Suprapubic skin (tissue), 4 donors: Measurements from ENCODE around the gene RRM1. TPM values are rescaled to one million over a fixed set of nuclear protein-coding genes. Genes with fewer than 3 reads are reported as not detected.
A peak's percentile ranks its signal among the peaks of the same experiment; 100 is the strongest.

ENCODE experiments used
- DNase-seq, 2 donors: peaks; one replicate each; pipeline ENCODE4 v3.0.0-alpha.2; 2019; ENCODE audit warnings: low spot score in 2 of 2
- H3K27ac ChIP-seq: fragments of 200-600 bp; sonication (generic); one replicate; pipeline ENCODE4 v1.5.1; 2019
- H3K27me3 ChIP-seq: fragments of 200-600 bp; sonication (generic); one replicate; pipeline ENCODE4 v1.5.1; 2019
- H3K36me3 ChIP-seq: fragments of 200-600 bp; sonication (generic); one replicate; pipeline ENCODE4 v1.5.1; 2019
- H3K4me1 ChIP-seq: fragments of 200-600 bp; sonication (generic); one replicate; pipeline ENCODE4 v1.5.1; 2019
- H3K4me3 ChIP-seq: fragments of 200-600 bp; sonication (generic); one replicate; pipeline ENCODE4 v1.5.1; 2019; ENCODE audit warnings: mild to moderate bottlenecking
- H3K9me3 ChIP-seq: fragments of 200-600 bp; sonication (generic); one replicate; pipeline ENCODE4 v1.5.1; 2019
- CTCF ChIP-seq, 2 donors: fragments of 200-600 bp in 1 of 2; fragments of 450-650 bp in 1 of 2; sonication (generic) in 1 of 2; IDR thresholded peaks; one replicate each; pipeline ENCODE4 v1.5.1; 2016 to 2019; ENCODE audit warnings: antibody characterized with exemption in 2 of 2, mild to moderate bottlenecking in 1 of 2, moderate library complexity in 1 of 2
- EP300 ChIP-seq: sonication (generic); formaldehyde crosslinking; IDR thresholded peaks from one replicate; pipeline ENCODE4 v1.6.1; 2017; ENCODE audit warnings: antibody characterized with exemption
- POLR2A ChIP-seq, 2 donors: fragments of 450-650 bp; IDR thresholded peaks; one replicate each; pipeline ENCODE4 v1.6.1; 2017; ENCODE audit warnings: antibody characterized with exemption in 2 of 2, mild to moderate bottlenecking in 2 of 2, moderate library complexity in 2 of 2
- POLR2AphosphoS5 ChIP-seq, 3 donors: sonication (generic); formaldehyde crosslinking; IDR thresholded peaks; one replicate each; pipeline ENCODE4 v1.6.1; 2017; ENCODE audit warnings: antibody characterized with exemption in 3 of 3
- WGBS: methylation state at CpG from one replicate; pipeline ENCODE4 v1.1.5; 2018; 5-methylcytosine and 5-hydroxymethylcytosine counted together
- total RNA-seq, 4 donors: library from RNA; depleted of rRNA; stranded (reverse); fragments of >200 nt; gene quantifications; one replicate each; pipeline ENCODE4 v1.1.0, GENCODE V29; 2016

Gene RRM1
- total RNA-seq, 4 donors from 2014 or later, result 70.4 to 145 (median 80.0) TPM

DNA sequence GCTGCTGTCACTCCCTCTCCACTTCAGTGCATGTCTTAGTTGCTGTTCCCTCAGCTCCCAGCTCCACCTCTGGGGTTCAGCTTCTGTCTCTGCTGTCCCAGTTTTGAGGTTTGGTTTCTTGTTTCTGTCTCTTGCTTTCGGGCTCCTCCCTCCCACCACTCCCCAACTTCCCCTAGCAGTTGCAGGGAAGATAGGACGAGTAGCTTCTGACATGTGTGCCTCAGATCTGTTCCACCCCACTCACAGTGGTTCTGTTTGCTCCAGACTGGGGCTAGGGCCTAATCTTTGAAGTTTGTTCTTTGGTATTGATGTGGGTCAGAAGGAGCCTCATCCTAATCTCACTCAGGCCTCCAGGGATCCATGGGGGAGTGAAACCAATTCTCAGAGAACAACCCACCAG is 2.6 kb upstream of the RRM1 start:
- no peak overlapping the region for H3K27ac ChIP-seq
- no peaks in the 10 kb centered on the region for H3K9me3 ChIP-seq
- no peaks in the 10 kb centered on the region for H3K27me3 ChIP-seq
- WGBS, result 44% methylated on average over 2 of the region's 2 CpGs
- H3K4me1 ChIP-seq, result peaks cover 28% of the 10 kb centered on the region
- H3K4me3 ChIP-seq, result no peak overlapping the region
- DNase-seq, result no peak
- no peak for TF ChIP-seq POLR2A (IDR thresholded peaks at IDR 0.05)
- no peak for TF ChIP-seq POLR2AphosphoS5 (IDR thresholded peaks at IDR 0.05)
- no peak for TF ChIP-seq EP300
- no peak for TF ChIP-seq CTCF (IDR thresholded peaks at IDR 0.05)
- H3K36me3 ChIP-seq, result peaks cover 46% of the 10 kb centered on the region

DNA sequence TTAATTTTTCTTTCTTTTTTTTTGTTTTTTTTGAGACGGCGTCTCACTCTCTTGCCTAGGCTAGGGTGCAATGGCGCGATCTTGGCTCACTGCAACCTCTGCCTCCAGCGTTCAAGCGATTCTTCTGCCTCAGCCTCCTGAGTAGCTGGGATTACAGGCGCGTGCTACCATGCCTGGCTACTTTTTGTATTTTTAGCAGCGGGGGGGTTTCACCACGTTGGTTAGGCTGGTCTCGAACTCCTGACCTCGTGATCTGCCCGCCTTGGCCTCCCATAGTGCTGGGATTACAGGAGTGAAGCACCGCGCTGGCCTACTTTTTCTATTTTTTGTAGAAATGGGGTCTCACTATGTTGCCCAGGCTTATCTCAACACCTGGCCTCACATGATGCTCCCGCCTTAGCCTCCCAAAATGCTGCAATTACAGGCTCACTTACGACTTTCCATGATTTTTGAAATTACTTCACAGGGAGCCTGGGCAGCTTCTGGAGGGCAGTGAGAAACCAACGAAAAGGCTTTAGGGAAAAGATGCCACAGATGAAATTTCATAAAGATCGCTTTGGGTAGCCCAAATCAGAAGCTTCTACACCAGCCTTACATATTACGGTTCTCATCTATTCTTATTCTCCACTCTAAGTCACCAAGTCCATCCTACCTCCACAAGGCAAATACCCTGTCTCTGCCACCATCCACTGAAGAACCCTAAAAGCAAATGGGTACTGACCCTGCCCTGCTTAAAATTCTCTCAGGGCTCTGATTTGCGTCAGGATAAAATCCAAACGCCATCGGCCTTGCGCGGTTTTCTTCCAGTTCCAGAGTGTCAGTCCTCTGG is 866 bp upstream of the RRM1 start:
- H3K9me3 ChIP-seq, result no peaks in the 10 kb centered on the region
- H3K36me3 ChIP-seq, result peaks cover 29% of the 10 kb centered on the region
- peak overlapping the region; percentile 96 for H3K27ac ChIP-seq
- no peaks in the 10 kb centered on the region for H3K27me3 ChIP-seq
- H3K4me1 ChIP-seq, result peaks cover 34% of the 10 kb centered on the region
- H3K4me3 ChIP-seq, result peak overlapping the region; percentile 89
- TF ChIP-seq POLR2AphosphoS5 (IDR thresholded peaks at IDR 0.05), result no peak
- no peak for TF ChIP-seq CTCF (IDR thresholded peaks at IDR 0.05)
- WGBS, result 70% methylated on average over 25 of the region's 25 CpGs
- no peak for DNase-seq

GRCh38 chr11:4095509-4096230 is 1.1 kb downstream of the RRM1 start:
- Histone ChIP-seq H3K4me1 (peaks cover 34% of the 10 kb centered on the region), H3K4me3 (peak overlapping the region; percentile 89), H3K9me3 (no peaks in the 10 kb centered on the region), H3K27me3 (no peaks in the 10 kb centered on the region), H3K27ac (peak overlapping the region; percentile 96), H3K36me3 (peaks cover 12% of the 10 kb centered on the region)
- WGBS, result 6% methylated on average over 10 of the region's 10 CpGs
- TF ChIP-seq CTCF (IDR thresholded peaks at IDR 0.05) (no peak), POLR2AphosphoS5 (IDR thresholded peaks at IDR 0.05) (no peak)
- no peak for DNase-seq

DNA sequence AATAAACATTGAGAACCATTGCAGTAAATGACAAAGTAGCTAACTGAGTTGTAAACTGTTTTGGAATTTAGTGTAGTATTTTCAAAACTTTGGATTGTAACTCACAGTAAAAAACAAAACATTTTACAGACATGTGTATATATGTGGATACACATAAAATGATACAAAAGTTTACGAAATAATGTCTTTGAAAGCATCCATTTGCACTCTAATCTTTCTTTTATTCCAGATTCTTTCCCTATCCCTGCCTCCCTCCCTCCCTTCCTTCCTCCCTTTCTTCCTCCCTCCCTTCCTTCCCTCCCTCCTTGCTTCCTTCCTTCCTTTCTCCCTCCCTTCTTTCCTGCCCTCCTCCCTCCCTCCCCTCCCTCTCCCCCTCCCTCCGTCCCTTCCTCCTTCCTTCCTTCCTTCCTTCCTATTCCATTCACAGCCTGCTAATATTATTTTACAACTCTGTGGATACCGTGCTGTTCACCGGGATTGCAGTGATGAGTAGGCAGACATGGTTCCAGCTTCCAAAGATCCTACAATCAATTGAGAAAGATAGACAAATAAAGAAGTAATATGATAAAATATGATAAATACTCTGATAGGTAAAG is 3.5 kb downstream of the RRM1 start:
- Histone ChIP-seq H3K27ac (no peak overlapping the region), H3K9me3 (no peaks in the 10 kb centered on the region), H3K4me3 (no peak overlapping the region), H3K27me3 (no peaks in the 10 kb centered on the region), H3K4me1 (peaks cover 34% of the 10 kb centered on the region), H3K36me3 (peaks cover 11% of the 10 kb centered on the region)
- WGBS, result 74% methylated on average over 4 of the region's 4 CpGs
- TF ChIP-seq POLR2AphosphoS5 (IDR thresholded peaks at IDR 0.05), result no peak
- DNase-seq, result no peak

- H3K36me3 ChIP-seq, result peaks cover 44% of the 10 kb centered on the region
- 93% methylated on average over 4 of the region's 4 CpGs for WGBS
- TF ChIP-seq EP300, result no peak
- no peak for TF ChIP-seq CTCF (IDR thresholded peaks at IDR 0.05)
- no peak for TF ChIP-seq POLR2A (IDR thresholded peaks at IDR 0.05)
- TF ChIP-seq POLR2AphosphoS5 (IDR thresholded peaks at IDR 0.05), result no peak
Observed at GRCh38 chr11:4102711-4103110, 8.1 kb downstream of the RRM1 start.

More at GRCh38 chr11:4102711-4103110, 8.1 kb downstream of the RRM1 start:
- Histone ChIP-seq H3K9me3 (no peaks in the 10 kb centered on the region), H3K4me3 (no peak overlapping the region), H3K27me3 (no peaks in the 10 kb centered on the region), H3K27ac (no peak overlapping the region), H3K4me1 (peaks cover under 1% of the 10 kb centered on the region)
- DNase-seq, result no peak
